GM21737 (cell line): ENCODE measurements around the gene FARS2.

Source experiments
- ATAC-seq: cut with Tn5 transposase; IDR thresholded peaks from one replicate; pipeline ENCODE4 v1.9.1; 2021; ENCODE audit warnings: mild to moderate bottlenecking, moderate library complexity; ENCODE audit not compliant: unreplicated experiment

The FARS2 gene

DNA sequence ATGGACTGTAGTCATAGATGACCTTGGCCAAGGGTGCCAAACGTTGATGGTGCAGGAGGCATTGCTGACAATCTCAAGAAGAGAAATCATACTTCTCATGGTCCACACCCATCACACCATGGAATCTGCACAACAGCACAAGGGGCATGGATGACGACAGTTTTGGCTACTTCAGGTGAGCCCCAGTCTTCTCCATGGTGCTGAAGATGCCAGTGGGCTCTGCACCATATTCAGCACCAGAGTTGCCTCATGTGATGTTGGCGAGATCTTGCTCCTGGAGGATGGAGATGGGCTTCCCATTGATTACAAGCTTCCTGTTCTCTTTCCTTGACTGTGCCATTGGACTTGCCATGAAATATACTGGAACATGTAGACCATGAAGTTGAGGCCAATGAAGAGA lies 556.6 kb downstream of the FARS2 start:
- ATAC-seq: no peak

- no peak for ATAC-seq
Measured at GRCh38 chr6:5818959-5819358, 557.6 kb downstream of the FARS2 start.
